GM19452 (cell line): ENCODE measurements around the gene PLCXD3.

Experiments
- ATAC-seq: cut with Tn5 transposase; IDR thresholded peaks from one replicate; pipeline ENCODE4 v1.9.1; 2021; ENCODE audit not compliant: unreplicated experiment

PLCXD3 gene, protein sequence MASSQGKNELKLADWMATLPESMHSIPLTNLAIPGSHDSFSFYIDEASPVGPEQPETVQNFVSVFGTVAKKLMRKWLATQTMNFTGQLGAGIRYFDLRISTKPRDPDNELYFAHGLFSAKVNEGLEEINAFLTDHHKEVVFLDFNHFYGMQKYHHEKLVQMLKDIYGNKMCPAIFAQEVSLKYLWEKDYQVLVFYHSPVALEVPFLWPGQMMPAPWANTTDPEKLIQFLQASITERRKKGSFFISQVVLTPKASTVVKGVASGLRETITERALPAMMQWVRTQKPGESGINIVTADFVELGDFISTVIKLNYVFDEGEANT

GRCh38 chr5:41510176-41510831, at the start of gene PLCXD3:
TSS of gene PLCXD3 (minus strand) at chr5:41510601. CDS start at chr5:41510526, 75 bp downstream.
- ATAC-seq: no peak

DNA sequence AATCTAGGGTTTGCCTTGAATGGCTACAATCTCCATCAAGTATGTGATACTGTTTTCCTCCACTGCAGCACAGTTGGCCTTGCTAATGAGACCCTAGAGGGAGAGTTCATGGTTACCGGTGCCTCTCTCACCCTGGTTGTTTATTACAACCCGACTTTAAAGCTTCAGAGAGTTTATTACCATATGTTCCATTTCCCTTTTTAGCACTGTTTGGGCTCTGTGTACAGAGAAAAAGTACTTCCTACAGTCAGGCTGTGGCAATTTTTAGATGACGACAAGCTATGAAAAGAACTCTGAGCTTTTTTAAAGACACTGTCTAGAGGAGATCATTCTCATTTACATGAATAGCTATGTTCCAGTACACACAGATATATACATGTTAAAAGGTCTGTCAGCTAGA, 48.8 kb upstream of the PLCXD3 start:
- ATAC-seq: no peak

- no peak for ATAC-seq
These were observed 47.9 kb upstream of the PLCXD3 start for GRCh38 chr5:41558295-41558694.

GRCh38 chr5:41547991-41548390, 37.6 kb upstream of the PLCXD3 start:
- no peak for ATAC-seq

- no peak for ATAC-seq
These were observed 31.8 kb upstream of the PLCXD3 start for GRCh38 chr5:41542183-41542582.

DNA sequence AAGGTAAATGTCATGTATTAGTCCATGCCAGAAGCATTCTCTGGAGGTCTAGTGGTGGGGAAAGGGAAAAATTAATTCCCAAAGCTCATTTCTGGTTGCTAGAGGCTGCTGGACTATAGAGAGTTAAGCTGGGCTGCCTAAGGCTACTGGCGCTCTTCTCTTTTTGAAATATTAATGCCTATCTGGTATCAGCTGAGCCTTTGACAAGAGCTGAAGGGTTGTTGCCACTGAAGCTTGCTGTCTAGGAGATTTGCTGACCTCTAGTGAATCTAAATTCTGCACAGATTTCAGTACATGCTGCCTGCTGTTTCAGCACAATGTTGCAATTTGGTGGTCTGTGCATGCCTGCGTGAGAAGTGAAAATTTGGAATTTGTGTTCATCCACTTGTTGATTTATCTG, 29.1 kb upstream of the PLCXD3 start:
- ATAC-seq: no peak

DNA sequence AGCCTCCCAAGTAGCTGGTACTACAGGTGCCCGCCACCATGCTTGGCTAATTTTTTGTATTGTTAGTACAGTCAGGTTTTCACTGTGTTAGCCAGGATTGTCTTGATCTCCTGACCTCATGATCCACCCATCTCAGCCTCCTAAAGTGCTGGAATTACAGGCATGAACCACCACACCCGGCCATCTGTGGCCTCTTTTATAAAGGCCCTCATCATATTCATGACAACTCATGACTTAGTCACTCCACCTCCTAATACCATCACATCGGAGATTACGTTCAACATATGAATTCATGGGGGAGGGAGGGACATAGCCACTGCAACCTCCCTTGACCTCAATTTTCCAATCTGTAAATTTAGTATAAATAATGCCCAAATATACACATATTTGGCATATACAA, 27.2 kb upstream of the PLCXD3 start:
- ATAC-seq: no peak

DNA sequence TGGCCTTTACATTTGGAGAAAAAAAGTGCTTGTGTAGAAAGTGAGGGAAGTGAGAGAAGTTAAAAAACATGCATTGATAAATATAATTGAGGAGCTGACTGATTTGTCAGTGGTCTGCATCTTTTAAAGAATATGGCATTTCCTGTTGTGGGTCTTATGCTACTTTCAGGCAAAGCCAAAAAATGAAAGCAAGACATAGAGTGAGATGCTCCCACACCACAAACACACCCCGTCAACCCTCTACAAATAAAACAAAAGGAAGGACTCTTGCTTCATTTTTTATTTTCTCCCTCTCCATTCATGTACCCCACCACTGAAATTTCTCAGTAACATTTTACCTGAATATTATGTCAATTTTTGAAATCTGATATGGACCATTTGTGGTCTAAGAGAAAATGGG, 22.1 kb upstream of the PLCXD3 start:
- ATAC-seq: no peak

DNA sequence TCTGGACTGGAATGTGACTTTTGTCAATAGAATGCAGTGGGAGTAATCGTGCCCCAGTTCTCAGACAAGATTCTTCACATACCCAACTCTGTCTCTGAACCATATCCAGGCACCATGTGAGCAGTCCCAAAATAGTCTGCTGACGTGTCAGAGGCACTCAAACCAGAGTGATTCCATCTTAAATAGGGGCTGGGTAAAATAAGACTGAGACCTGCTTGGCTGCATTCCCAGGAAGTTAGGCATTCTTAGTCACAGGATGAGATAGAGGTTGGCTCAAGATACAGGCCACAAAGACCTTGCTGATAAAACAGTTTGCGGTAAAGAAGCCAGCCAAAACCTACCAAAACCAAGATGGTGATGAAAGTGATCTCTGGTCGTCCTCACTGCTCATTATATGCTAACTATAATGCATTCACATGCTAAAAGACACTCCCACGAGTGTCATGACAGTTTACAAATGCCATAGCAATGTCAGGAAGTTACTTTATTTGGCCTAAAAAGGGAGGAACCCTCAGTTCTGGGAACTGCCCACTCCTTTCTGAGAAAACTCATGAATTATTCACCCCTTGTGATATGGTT, 16.9 kb upstream of the PLCXD3 start:
- ATAC-seq: no peak

- ATAC-seq: no peak
These were observed 16.3 kb upstream of the PLCXD3 start for GRCh38 chr5:41526699-41527098.

- ATAC-seq: no peak
These were observed 13.8 kb upstream of the PLCXD3 start for GRCh38 chr5:41524174-41524573.

GRCh38 chr5:41522193-41522786, 11.9 kb upstream of the PLCXD3 start:
- ATAC-seq: no peak

DNA sequence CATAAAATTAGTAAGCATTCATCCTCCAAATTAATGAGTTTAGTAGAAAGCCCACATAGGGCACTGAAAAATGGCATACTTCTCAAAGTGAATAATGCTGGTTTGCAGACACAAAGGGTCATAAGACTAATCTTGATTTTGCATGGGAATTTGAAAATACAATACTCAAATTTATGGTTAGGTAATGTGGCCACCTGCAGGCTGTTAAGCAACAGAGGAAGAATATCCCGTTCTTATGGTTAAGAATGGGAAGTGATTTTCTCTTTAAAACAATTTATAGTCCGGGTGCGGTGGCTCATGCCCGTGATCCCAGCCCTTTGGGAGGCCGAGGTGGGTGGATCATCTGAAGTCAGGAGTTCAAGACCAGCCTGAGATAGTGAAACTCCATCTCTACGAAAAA, 9.4 kb upstream of the PLCXD3 start:
- ATAC-seq: no peak

GRCh38 chr5:41517909-41518308, 7.5 kb upstream of the PLCXD3 start:
- ATAC-seq: no peak

- ATAC-seq: no peak
These were observed 840 bp upstream of the PLCXD3 start for GRCh38 chr5:41511241-41511640.

DNA sequence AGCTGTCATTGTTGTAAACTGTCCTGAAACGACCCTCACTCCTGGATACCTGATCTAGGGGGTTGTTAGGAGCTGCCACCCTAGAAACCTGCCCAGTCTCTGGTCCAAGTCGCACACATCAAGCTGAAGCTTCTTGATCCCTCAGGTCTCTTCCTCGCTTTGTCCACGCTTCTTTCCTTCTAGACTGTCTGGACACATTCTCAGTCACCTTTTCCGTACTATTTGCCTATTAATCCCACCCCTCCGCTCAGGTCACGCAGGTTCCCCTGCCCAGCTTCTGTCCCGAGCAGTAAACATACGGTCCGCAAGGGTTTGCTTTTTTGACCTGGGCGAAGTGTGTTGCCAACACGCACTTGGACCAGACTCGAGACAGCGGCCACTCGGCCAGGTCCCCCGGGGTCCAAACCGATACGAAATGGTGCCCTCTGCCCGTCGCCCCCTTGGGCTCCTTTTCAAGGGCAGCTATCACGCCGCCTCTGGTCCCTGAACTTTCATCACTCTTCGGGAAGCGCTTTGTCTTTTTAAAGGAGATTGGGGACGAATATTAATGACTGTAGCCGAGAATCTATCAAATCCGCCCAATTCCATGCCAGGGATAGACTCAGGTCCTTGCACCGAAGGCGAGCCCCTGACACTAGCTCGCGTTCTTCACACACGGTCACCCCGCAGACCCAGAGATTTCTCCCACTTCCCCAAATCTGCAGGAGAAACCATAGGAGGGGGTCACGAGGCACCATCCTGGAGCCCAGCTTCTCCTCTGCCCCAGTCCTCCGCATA, 814 bp downstream of the PLCXD3 start:
- ATAC-seq: no peak

DNA sequence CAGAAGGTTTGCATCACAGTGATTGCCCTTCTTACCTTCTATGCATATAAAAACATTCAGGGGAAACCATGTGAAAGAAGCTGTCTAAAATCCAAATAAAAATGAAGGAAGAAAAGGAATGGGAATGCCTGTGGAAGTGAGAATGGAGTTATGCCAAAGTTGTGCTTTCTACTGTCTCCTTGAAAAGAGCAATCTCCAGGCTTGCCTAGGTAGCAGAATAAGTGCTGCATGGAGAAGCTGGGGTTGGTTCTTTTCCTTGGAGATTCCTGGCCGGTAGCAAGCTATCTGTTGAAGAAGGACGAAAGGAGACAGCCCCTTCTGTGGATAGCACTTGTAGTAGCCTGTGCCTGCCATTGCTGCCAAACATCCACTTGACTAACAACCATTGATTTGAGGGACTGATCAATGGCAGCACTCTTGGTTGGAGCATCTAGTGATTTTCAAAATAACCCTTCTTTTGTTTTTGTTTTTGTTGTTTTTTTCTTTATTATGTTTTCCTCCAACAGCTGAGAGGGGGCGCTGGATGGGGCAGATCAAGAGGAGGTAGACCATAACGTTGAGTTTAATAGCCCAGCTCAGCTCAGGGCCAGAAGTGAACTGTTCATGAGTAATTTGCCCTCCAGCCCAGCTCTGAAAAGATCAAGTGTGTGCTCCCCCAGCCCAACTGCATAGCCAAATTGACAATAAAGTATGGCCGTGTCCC, 1.6 kb downstream of the PLCXD3 start:
- no peak for ATAC-seq

DNA sequence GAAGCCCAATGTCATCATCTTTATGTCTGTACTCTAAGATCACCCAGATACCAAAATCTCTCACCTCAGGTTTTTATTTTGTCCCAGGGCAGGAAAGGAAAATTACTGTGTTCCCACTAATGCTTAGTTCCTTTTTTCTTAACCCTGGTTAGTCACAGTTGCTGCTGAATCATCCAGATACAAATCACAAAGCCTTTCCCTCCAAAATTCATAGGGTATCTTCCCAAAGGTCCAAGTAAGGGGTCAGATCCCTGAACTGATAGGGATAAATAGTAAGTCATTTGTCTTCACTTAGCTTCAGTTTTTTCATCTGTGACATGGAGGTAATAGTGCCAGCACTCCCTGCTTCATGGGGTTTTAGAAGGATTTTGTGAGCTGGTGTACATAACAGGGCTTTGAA, 2.2 kb downstream of the PLCXD3 start:
- ATAC-seq: no peak

GRCh38 chr5:41507501-41507900, 2.9 kb downstream of the PLCXD3 start:
- no peak for ATAC-seq

- no peak for ATAC-seq
These were observed 6.5 kb downstream of the PLCXD3 start for GRCh38 chr5:41503860-41504259.

GRCh38 chr5:41503310-41503709, 7.1 kb downstream of the PLCXD3 start:
- no peak for ATAC-seq
